ENCODE results near the gene HOXC12.
A peak's percentile ranks its signal among the peaks of the same experiment; 100 is the strongest.

Gene HOXC12

GRCh38 chr12:53999559-54000115 is 44.9 kb downstream of the HOXC12 start (continued):
- TF ChIP-seq PATZ1 (tag by site-specific recombination; IDR thresholded peaks at IDR 0.05): peak; percentile 99
- no peak for TF ChIP-seq OSR2 (tag by site-specific recombination; IDR thresholded peaks at IDR 0.05)
- TF ChIP-seq, protein P1, sequence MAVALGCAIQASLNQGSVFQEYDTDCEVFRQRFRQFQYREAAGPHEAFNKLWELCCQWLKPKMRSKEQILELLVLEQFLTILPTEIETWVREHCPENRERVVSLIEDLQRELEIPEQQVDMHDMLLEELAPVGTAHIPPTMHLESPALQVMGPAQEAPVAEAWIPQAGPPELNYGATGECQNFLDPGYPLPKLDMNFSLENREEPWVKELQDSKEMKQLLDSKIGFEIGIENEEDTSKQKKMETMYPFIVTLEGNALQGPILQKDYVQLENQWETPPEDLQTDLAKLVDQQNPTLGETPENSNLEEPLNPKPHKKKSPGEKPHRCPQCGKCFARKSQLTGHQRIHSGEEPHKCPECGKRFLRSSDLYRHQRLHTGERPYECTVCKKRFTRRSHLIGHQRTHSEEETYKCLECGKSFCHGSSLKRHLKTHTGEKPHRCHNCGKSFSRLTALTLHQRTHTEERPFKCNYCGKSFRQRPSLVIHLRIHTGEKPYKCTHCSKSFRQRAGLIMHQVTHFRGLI (tag by site-specific recombination; IDR thresholded peaks at IDR 0.05): no peak
- no peak for TF ChIP-seq ZNF311 (tag by site-specific recombination; IDR thresholded peaks at IDR 0.05; ENCODE audit: borderline replicate concordance)
- TF ChIP-seq ZNF112 (tag by site-specific recombination; IDR thresholded peaks at IDR 0.05): no peak
- peak; percentile 97 for TF ChIP-seq BCL11B (tag by site-specific recombination; IDR thresholded peaks at IDR 0.05; ENCODE audit: low read depth)
- TF ChIP-seq ZNF776 (tag by site-specific recombination; IDR thresholded peaks at IDR 0.05; ENCODE audit: borderline replicate concordance): no peak
- TF ChIP-seq SALL2 (tag by site-specific recombination; IDR thresholded peaks at IDR 0.05; ENCODE audit: borderline replicate concordance): no peak
- TF ChIP-seq ZNF184 (tag by site-specific recombination; IDR thresholded peaks at IDR 0.05): no peak
- TF ChIP-seq MEIS1 (CRISPR knock-in tag; IDR thresholded peaks at IDR 0.05; ENCODE audit: borderline replicate concordance): no peak
- 0 out of 2 replicates have a peak, but pooled peaks have one; percentile 14 for TF ChIP-seq ZFP69B (tag by site-specific recombination; IDR thresholded peaks at IDR 0.05)
- TF ChIP-seq ZBTB21 (tag by site-specific recombination; IDR thresholded peaks at IDR 0.05): peak; percentile 42
- no peak for TF ChIP-seq ZNF175 (tag by site-specific recombination; IDR thresholded peaks at IDR 0.05)
- TF ChIP-seq ZNF350 (tag by site-specific recombination; IDR thresholded peaks at IDR 0.05): no peak
- no peak for TF ChIP-seq ZNF626 (tag by site-specific recombination; IDR thresholded peaks at IDR 0.05)
- no peak for TF ChIP-seq ZNF768 (tag by site-specific recombination; IDR thresholded peaks at IDR 0.05)
- TF ChIP-seq ZXDB (tag by site-specific recombination; IDR thresholded peaks at IDR 0.05): peak; percentile 98
- no peak for TF ChIP-seq ZNF792 (tag by site-specific recombination; IDR thresholded peaks at IDR 0.05)
- TF ChIP-seq ZNF76 (tag by site-specific recombination; IDR thresholded peaks at IDR 0.05; ENCODE audit: borderline replicate concordance, low read depth): peak; percentile 25; the same call in 1 of the 2 replicates
- TF ChIP-seq ELK4 (IDR thresholded peaks at IDR 0.05; ENCODE audit: borderline replicate concordance, low read depth, low read length): no peak
- TF ChIP-seq ZNF555 (tag by site-specific recombination; conservative IDR thresholded peaks at IDR 0.05): no peak
- no peak for TF ChIP-seq ZNF16 (tag by site-specific recombination; IDR thresholded peaks at IDR 0.05; ENCODE audit: low read depth)
- no peak for TF ChIP-seq ZNF660 (tag by site-specific recombination; IDR thresholded peaks at IDR 0.05)
- no peak for TF ChIP-seq ZNF544 (tag by site-specific recombination; IDR thresholded peaks at IDR 0.05)
- TF ChIP-seq, protein P2, sequence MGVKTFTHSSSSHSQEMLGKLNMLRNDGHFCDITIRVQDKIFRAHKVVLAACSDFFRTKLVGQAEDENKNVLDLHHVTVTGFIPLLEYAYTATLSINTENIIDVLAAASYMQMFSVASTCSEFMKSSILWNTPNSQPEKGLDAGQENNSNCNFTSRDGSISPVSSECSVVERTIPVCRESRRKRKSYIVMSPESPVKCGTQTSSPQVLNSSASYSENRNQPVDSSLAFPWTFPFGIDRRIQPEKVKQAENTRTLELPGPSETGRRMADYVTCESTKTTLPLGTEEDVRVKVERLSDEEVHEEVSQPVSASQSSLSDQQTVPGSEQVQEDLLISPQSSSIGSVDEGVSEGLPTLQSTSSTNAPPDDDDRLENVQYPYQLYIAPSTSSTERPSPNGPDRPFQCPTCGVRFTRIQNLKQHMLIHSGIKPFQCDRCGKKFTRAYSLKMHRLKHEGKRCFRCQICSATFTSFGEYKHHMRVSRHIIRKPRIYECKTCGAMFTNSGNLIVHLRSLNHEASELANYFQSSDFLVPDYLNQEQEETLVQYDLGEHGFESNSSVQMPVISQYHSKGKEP (tag by site-specific recombination; IDR thresholded peaks at IDR 0.05): no peak
- no peak for TF ChIP-seq ZNF266 (tag by site-specific recombination; IDR thresholded peaks at IDR 0.05; ENCODE audit: low read depth)
- no peak for TF ChIP-seq ZNF48 (tag by site-specific recombination; IDR thresholded peaks at IDR 0.05)
- TF ChIP-seq TCF7L2 (IDR thresholded peaks at IDR 0.05; ENCODE audit: borderline replicate concordance, low read depth, low read length): no peak
- no peak for TF ChIP-seq ZNF621 (tag by site-specific recombination; IDR thresholded peaks at IDR 0.05)
- TF ChIP-seq ZNF580 (tag by site-specific recombination; IDR thresholded peaks at IDR 0.05): 0 out of 2 replicates have a peak, but pooled peaks have one; percentile 33
- no peak for TF ChIP-seq ZNF121 (tag by site-specific recombination; IDR thresholded peaks at IDR 0.05)
- TF ChIP-seq ZNF596 (tag by site-specific recombination; IDR thresholded peaks at IDR 0.05): peak; percentile 48; the same call in 1 of the 2 replicates
- no peak for TF ChIP-seq ZNF138 (tag by site-specific recombination; IDR thresholded peaks at IDR 0.05; ENCODE audit: borderline replicate concordance)
- TF ChIP-seq ZNF530 (tag by site-specific recombination; IDR thresholded peaks at IDR 0.05; ENCODE audit: low read depth): no peak

Measured in HEK293 (cell line).